Panc1 (cell line): ENCODE results near the gene PPFIA1.

Source experiments
- POLR2AphosphoS5 ChIP-seq: IDR thresholded peaks from 2 replicates; pipeline ENCODE4 v1.6.1; 2012; ENCODE audit warnings: mild to moderate bottlenecking, low read depth, low read length, moderate library complexity
- TF ChIP-seq, protein P1 (sequence below): fragments of 450-650 bp; IDR thresholded peaks from 2 replicates; pipeline ENCODE4 v1.5.1; 2017; ENCODE audit warnings: mild to moderate bottlenecking
- TF ChIP-seq, protein P2 (sequence below), 2 experiments: IDR thresholded peaks; 2 replicates each; pipeline ENCODE4 v1.6.1; 2011 to 2012; ENCODE audit warnings: low read depth in 2 of 2, control low read depth in 1 of 2, low read length in 1 of 2, mild to moderate bottlenecking in 1 of 2, moderate library complexity in 1 of 2; ENCODE audit not compliant: insufficient read depth in 1 of 2

DNA sequence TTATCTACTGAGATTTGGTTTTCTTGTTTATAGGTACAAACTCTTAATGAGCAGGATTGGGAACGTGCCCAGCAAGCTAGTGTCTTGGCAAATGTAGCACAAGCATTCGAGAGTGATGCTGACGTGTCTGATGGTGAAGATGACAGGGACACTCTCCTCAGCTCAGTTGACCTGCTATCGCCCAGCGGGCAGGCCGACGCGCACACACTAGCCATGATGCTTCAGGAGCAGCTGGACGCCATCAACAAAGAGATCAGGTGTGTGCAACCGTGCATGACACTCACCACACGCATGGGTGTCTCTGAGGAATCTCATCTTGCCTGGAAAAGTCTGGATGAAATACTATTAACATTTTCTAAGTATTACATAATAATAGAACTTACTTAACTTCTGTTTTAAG is 73.1 kb downstream of the PPFIA1 start:
- TF ChIP-seq, protein P1, sequence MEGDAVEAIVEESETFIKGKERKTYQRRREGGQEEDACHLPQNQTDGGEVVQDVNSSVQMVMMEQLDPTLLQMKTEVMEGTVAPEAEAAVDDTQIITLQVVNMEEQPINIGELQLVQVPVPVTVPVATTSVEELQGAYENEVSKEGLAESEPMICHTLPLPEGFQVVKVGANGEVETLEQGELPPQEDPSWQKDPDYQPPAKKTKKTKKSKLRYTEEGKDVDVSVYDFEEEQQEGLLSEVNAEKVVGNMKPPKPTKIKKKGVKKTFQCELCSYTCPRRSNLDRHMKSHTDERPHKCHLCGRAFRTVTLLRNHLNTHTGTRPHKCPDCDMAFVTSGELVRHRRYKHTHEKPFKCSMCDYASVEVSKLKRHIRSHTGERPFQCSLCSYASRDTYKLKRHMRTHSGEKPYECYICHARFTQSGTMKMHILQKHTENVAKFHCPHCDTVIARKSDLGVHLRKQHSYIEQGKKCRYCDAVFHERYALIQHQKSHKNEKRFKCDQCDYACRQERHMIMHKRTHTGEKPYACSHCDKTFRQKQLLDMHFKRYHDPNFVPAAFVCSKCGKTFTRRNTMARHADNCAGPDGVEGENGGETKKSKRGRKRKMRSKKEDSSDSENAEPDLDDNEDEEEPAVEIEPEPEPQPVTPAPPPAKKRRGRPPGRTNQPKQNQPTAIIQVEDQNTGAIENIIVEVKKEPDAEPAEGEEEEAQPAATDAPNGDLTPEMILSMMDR: no peak
- TF ChIP-seq POLR2AphosphoS5: no peak
- TF ChIP-seq, protein P2, sequence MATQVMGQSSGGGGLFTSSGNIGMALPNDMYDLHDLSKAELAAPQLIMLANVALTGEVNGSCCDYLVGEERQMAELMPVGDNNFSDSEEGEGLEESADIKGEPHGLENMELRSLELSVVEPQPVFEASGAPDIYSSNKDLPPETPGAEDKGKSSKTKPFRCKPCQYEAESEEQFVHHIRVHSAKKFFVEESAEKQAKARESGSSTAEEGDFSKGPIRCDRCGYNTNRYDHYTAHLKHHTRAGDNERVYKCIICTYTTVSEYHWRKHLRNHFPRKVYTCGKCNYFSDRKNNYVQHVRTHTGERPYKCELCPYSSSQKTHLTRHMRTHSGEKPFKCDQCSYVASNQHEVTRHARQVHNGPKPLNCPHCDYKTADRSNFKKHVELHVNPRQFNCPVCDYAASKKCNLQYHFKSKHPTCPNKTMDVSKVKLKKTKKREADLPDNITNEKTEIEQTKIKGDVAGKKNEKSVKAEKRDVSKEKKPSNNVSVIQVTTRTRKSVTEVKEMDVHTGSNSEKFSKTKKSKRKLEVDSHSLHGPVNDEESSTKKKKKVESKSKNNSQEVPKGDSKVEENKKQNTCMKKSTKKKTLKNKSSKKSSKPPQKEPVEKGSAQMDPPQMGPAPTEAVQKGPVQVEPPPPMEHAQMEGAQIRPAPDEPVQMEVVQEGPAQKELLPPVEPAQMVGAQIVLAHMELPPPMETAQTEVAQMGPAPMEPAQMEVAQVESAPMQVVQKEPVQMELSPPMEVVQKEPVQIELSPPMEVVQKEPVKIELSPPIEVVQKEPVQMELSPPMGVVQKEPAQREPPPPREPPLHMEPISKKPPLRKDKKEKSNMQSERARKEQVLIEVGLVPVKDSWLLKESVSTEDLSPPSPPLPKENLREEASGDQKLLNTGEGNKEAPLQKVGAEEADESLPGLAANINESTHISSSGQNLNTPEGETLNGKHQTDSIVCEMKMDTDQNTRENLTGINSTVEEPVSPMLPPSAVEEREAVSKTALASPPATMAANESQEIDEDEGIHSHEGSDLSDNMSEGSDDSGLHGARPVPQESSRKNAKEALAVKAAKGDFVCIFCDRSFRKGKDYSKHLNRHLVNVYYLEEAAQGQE (IDR thresholded peaks at IDR 0.05; ENCODE audit: insufficient read depth in 1 of 2, low read depth in 2 of 2, low read length in 1 of 2): no peak
